ENCODE data around the gene PTPRO. TPM values are rescaled to one million over a fixed set of nuclear protein-coding genes. Genes with fewer than 3 reads are reported as not detected.

PTPRO gene
- total RNA-seq, 1 donor from 2014 or later, result 0.74 TPM

DNA sequence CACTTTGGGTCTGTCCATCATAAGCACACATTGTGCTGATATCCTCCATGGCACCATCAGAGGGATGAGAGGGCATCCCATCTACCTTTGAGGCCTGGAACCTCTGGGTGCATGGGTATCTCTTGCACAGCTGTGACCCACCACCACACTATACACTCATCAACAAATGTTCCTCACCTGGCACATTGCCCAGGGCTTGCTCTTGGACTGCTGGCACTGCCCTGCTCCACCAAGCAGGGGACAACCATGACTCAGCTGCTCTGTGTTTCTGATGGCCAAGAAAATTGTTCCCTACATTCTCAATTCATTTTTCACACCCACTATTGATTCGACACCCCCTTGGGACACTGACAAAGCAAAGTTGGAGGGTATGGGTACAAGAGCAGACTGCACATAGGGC, 155.5 kb downstream of the PTPRO start:
- H3K27ac Mint-ChIP-seq (ENCODE audit: unreplicated experiment), result no peak overlapping the region

DNA sequence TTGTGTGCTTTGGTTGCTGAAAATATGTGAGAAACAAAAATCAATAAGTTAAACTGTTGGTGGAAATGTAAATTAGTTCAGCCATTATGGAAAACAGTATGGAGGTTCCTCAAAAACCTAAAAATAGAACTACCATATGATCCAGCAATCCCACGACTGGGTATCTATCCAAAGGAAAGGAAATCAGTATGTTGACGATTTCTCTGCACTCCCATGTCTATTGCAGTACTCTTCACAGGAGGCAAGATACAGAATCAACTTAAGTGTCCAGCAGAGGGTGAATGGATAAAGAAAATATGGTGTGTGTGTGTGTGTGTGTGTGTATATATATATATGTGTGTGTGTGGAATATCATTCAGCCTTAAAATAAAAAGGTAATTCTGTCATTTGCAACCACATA, 159.5 kb downstream of the PTPRO start:
- H3K27me3 Mint-ChIP-seq (ENCODE audit: unreplicated experiment), result no peaks in the 10 kb centered on the region
- H3K9me3 Mint-ChIP-seq (ENCODE audit: unreplicated experiment), result no peaks in the 10 kb centered on the region
- H3K4me3 Mint-ChIP-seq (ENCODE audit: unreplicated experiment), result no peak overlapping the region

More for the DNA sequence above, 155.5 kb downstream of the PTPRO start:
- H3K36me3 Mint-ChIP-seq (ENCODE audit: low read depth, unreplicated experiment), result no peaks in the 10 kb centered on the region
- TF ChIP-seq, protein P1, sequence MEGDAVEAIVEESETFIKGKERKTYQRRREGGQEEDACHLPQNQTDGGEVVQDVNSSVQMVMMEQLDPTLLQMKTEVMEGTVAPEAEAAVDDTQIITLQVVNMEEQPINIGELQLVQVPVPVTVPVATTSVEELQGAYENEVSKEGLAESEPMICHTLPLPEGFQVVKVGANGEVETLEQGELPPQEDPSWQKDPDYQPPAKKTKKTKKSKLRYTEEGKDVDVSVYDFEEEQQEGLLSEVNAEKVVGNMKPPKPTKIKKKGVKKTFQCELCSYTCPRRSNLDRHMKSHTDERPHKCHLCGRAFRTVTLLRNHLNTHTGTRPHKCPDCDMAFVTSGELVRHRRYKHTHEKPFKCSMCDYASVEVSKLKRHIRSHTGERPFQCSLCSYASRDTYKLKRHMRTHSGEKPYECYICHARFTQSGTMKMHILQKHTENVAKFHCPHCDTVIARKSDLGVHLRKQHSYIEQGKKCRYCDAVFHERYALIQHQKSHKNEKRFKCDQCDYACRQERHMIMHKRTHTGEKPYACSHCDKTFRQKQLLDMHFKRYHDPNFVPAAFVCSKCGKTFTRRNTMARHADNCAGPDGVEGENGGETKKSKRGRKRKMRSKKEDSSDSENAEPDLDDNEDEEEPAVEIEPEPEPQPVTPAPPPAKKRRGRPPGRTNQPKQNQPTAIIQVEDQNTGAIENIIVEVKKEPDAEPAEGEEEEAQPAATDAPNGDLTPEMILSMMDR (IDR thresholded peaks at IDR 0.05; ENCODE audit: unreplicated experiment), result no peak
- no peaks in the 10 kb centered on the region for H3K27me3 Mint-ChIP-seq (ENCODE audit: unreplicated experiment)
- DNase-seq (ENCODE audit: low spot score), result no peak
- H3K4me3 Mint-ChIP-seq (ENCODE audit: unreplicated experiment), result no peak overlapping the region
- no peaks in the 10 kb centered on the region for H3K9me3 Mint-ChIP-seq (ENCODE audit: unreplicated experiment)
- no peaks in the 10 kb centered on the region for H3K4me1 Mint-ChIP-seq (ENCODE audit: unreplicated experiment)

DNA sequence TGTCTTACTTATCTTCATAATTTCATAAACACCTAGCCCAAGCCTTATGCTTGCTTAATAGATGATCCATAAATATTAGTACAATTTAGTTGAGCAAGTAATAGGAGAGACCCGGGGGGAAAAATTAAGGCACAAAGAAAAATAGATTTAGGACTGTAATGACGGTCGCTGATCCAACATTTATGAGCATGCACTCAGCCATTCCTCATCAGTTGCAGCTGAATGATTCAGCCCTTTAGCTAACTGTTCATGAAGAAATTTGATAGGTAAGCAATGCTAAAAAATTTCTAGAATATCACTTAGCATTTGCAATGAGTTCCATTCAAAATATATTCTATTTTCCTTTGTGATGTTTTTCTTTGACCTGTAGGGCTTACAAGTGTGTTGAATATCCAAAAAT, 163.2 kb downstream of the PTPRO start:
- no peak overlapping the region for H3K27ac Mint-ChIP-seq (ENCODE audit: unreplicated experiment)
- no peaks in the 10 kb centered on the region for H3K4me1 Mint-ChIP-seq (ENCODE audit: unreplicated experiment)
- TF ChIP-seq, protein P1 (IDR thresholded peaks at IDR 0.05; ENCODE audit: unreplicated experiment), result no peak
- H3K36me3 Mint-ChIP-seq (ENCODE audit: low read depth, unreplicated experiment), result no peaks in the 10 kb centered on the region
- H3K4me3 Mint-ChIP-seq (ENCODE audit: unreplicated experiment), result no peak overlapping the region
- no peaks in the 10 kb centered on the region for H3K9me3 Mint-ChIP-seq (ENCODE audit: unreplicated experiment)
- H3K27me3 Mint-ChIP-seq (ENCODE audit: unreplicated experiment), result no peaks in the 10 kb centered on the region
- no peak for DNase-seq (ENCODE audit: low spot score)

More for the DNA sequence above, 159.5 kb downstream of the PTPRO start:
- TF ChIP-seq, protein P1 (IDR thresholded peaks at IDR 0.05; ENCODE audit: unreplicated experiment), result no peak
- no peak overlapping the region for H3K27ac Mint-ChIP-seq (ENCODE audit: unreplicated experiment)
- no peaks in the 10 kb centered on the region for H3K4me1 Mint-ChIP-seq (ENCODE audit: unreplicated experiment)
- no peak for DNase-seq (ENCODE audit: low spot score)
- H3K36me3 Mint-ChIP-seq (ENCODE audit: low read depth, unreplicated experiment), result no peaks in the 10 kb centered on the region

DNA sequence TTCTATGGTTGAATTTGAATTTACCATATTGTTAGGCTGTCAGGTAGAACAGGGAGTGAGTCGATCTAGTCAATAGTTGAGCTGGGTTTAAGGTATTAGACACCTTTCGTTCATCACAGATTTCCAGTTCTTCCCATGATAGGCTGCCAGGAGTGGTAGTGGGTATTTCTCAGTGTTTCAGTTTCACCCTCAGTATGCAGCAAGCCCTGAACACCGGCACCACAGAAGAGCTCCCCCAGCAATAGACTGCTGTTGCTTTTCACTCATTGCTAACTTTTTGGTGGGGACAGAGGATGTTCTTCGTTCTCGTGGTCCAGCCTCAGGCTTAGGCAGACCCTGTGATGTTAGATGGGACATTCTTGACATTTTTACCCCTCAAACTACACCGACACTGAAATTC, 164.6 kb downstream of the PTPRO start:
- H3K36me3 Mint-ChIP-seq (ENCODE audit: low read depth, unreplicated experiment), result no peaks in the 10 kb centered on the region
- no peaks in the 10 kb centered on the region for H3K27me3 Mint-ChIP-seq (ENCODE audit: unreplicated experiment)
- TF ChIP-seq, protein P1 (IDR thresholded peaks at IDR 0.05; ENCODE audit: unreplicated experiment), result no peak
- no peaks in the 10 kb centered on the region for H3K9me3 Mint-ChIP-seq (ENCODE audit: unreplicated experiment)
- no peak overlapping the region for H3K27ac Mint-ChIP-seq (ENCODE audit: unreplicated experiment)
- no peak overlapping the region for H3K4me3 Mint-ChIP-seq (ENCODE audit: unreplicated experiment)
- H3K4me1 Mint-ChIP-seq (ENCODE audit: unreplicated experiment), result no peaks in the 10 kb centered on the region
- DNase-seq (ENCODE audit: low spot score), result no peak

DNA sequence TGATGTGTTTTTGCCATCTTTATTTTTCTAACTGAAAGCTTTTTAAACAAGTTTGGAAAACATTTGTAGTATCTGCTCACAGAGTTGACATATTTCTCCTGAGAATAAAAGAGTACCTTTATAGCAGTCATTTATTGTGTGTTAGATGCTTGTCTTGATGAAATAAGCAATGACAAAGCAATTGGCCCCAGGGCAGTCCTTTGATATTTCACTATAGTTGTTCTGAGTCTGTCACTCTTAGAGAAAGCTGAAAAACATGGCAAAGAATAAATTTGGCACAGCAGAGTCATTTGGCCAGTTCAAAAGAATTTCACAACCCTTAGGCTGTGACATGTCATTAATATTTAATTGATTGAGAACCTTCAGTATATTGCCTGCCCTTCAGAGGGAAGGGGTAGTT, 166.2 kb downstream of the PTPRO start:
- H3K9me3 Mint-ChIP-seq (ENCODE audit: unreplicated experiment), result no peaks in the 10 kb centered on the region
- H3K27ac Mint-ChIP-seq (ENCODE audit: unreplicated experiment), result no peak overlapping the region
- H3K4me1 Mint-ChIP-seq (ENCODE audit: unreplicated experiment), result no peaks in the 10 kb centered on the region
- H3K27me3 Mint-ChIP-seq (ENCODE audit: unreplicated experiment), result no peaks in the 10 kb centered on the region
- H3K4me3 Mint-ChIP-seq (ENCODE audit: unreplicated experiment), result no peak overlapping the region
- TF ChIP-seq, protein P1 (IDR thresholded peaks at IDR 0.05; ENCODE audit: unreplicated experiment), result no peak
- DNase-seq (ENCODE audit: low spot score), result no peak
- no peaks in the 10 kb centered on the region for H3K36me3 Mint-ChIP-seq (ENCODE audit: low read depth, unreplicated experiment)

Data from endothelial cell (in vitro differentiated cells).